AG09319 (cell line): Measurements from ENCODE around the gene CCNQ.

Source experiments
- DNase-seq: peaks from one replicate; pipeline ENCODE4 v3.0.0-alpha.2; 2010; ENCODE audit warnings: low read depth; ENCODE audit errors: extremely low read depth
- TF ChIP-seq, protein P1 (sequence below): IDR thresholded peaks from 2 replicates; pipeline ENCODE4 v1.5.1; 2011; ENCODE audit warnings: low read depth, mild to moderate bottlenecking, inconsistent platforms, low read length, moderate library complexity

Gene CCNQ

GRCh38 chrX:153624196-153625091 lies 25.5 kb upstream of the CCNQ start:
- TF ChIP-seq, protein P1, sequence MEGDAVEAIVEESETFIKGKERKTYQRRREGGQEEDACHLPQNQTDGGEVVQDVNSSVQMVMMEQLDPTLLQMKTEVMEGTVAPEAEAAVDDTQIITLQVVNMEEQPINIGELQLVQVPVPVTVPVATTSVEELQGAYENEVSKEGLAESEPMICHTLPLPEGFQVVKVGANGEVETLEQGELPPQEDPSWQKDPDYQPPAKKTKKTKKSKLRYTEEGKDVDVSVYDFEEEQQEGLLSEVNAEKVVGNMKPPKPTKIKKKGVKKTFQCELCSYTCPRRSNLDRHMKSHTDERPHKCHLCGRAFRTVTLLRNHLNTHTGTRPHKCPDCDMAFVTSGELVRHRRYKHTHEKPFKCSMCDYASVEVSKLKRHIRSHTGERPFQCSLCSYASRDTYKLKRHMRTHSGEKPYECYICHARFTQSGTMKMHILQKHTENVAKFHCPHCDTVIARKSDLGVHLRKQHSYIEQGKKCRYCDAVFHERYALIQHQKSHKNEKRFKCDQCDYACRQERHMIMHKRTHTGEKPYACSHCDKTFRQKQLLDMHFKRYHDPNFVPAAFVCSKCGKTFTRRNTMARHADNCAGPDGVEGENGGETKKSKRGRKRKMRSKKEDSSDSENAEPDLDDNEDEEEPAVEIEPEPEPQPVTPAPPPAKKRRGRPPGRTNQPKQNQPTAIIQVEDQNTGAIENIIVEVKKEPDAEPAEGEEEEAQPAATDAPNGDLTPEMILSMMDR = no peak
- DNase-seq = no peak

- DNase-seq = no peak
- TF ChIP-seq, protein P1 = no peak
Observed at GRCh38 chrX:153623310-153624029, 24.5 kb upstream of the CCNQ start.

GRCh38 chrX:153622661-153623309 lies 23.8 kb upstream of the CCNQ start:
- DNase-seq = no peak

DNA sequence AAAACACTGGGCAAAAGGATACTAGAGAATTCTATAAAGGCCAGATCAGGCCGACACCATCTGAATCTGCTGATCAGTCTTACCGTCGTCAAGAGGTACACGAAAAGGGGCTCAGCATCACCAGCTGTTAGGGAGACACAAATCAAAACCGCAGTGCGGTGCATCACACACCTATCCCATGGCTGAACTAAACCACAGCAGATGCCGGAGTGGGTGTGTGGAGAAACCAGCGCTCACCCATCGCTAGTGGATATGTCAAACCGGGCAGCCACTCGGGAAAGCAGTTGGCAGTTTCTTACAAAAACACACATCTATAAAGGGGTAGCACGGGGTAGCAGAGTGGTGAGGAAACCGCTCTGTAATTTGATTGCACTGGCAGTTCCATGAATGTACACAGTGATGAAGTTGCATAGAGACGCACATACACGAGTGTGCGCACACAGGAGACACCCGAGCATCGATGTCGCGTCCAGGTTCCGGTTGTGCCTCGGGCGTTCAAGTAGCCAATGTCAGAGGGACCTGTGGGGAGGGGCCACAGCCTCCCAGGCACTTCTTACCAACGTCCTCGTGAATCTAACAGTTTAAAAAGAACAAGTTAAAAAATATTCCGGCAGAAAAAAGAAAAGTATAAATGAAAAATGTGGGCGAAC lies 23.1 kb upstream of the CCNQ start:
- TF ChIP-seq, protein P1 = no peak
- no peak for DNase-seq

More at GRCh38 chrX:153622661-153623309, 23.8 kb upstream of the CCNQ start:
- TF ChIP-seq, protein P1 = no peak

DNA sequence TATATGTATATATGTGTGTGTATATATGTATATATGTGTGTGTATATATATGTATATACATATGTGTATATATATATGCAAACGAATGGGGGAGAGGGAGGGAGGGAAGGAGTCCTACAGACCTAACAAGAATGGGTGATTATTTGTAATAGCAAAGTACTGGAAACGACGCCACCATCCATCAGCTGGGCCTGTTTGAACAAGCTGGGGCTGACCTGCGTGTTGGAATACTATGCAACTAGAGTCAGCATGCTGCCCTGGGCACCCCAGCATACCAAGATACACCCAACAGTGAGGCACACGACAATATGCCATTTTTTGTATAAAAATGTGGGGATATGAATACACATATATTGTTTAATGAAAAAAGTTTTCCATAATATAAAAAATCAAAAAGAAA lies 21.6 kb upstream of the CCNQ start:
- TF ChIP-seq, protein P1 = no peak

GRCh38 chrX:153614818-153615217 lies 15.9 kb upstream of the CCNQ start:
- no peak for DNase-seq
- TF ChIP-seq, protein P1 = no peak

More for the DNA sequence above, 21.6 kb upstream of the CCNQ start:
- no peak for DNase-seq
